TTC549 (cell line): ENCODE results near the gene MINPP1.

ENCODE experiments used
- FAIRE-seq: peaks from 2 replicates; lab custom pipeline; 2012; peaks lifted over from hg19 to GRCh38; lab: Jason Lieb, UNC

The MINPP1 gene

GRCh38 chr10:87519582-87519981 lies 14.9 kb downstream of the MINPP1 start:
- no peak for FAIRE-seq

- no peak for FAIRE-seq
Observed at GRCh38 chr10:87523731-87524130, 19.0 kb downstream of the MINPP1 start.

- FAIRE-seq: no peak
Observed at GRCh38 chr10:87524296-87524695, 19.6 kb downstream of the MINPP1 start.

- FAIRE-seq: no peak
Observed at GRCh38 chr10:87531908-87532622, 27.4 kb downstream of the MINPP1 start.

- no peak for FAIRE-seq
Observed at GRCh38 chr10:87532696-87533095, 28.0 kb downstream of the MINPP1 start.

- FAIRE-seq: no peak
Observed at GRCh38 chr10:87534173-87534858, 29.6 kb downstream of the MINPP1 start.

- FAIRE-seq: no peak
Observed at GRCh38 chr10:87538092-87539015, 33.7 kb downstream of the MINPP1 start.

GRCh38 chr10:87541114-87541513 lies 36.4 kb downstream of the MINPP1 start:
- no peak for FAIRE-seq

- no peak for FAIRE-seq
Observed at GRCh38 chr10:87544721-87545120, 40.0 kb downstream of the MINPP1 start.

GRCh38 chr10:87545783-87546182 lies 41.1 kb downstream of the MINPP1 start:
- FAIRE-seq: no peak

GRCh38 chr10:87546210-87546609 lies 41.5 kb downstream of the MINPP1 start:
- FAIRE-seq: no peak

GRCh38 chr10:87546971-87547413 lies 42.3 kb downstream of the MINPP1 start:
- no peak for FAIRE-seq

- FAIRE-seq: no peak
Observed at GRCh38 chr10:87547734-87548311, 43.1 kb downstream of the MINPP1 start.

- FAIRE-seq: no peak
Observed at GRCh38 chr10:87550741-87551140, 46.0 kb downstream of the MINPP1 start.

GRCh38 chr10:87551326-87551725 lies 46.6 kb downstream of the MINPP1 start:
- no peak for FAIRE-seq

- FAIRE-seq: no peak
Observed at GRCh38 chr10:87552248-87552929, 47.7 kb downstream of the MINPP1 start.

GRCh38 chr10:87557409-87557808 lies 52.7 kb downstream of the MINPP1 start:
- no peak for FAIRE-seq

- no peak for FAIRE-seq
Observed at GRCh38 chr10:87558333-87558732, 53.6 kb downstream of the MINPP1 start.

GRCh38 chr10:87559392-87559791 lies 54.7 kb downstream of the MINPP1 start:
- no peak for FAIRE-seq

GRCh38 chr10:87560495-87561129 lies 55.9 kb downstream of the MINPP1 start:
- no peak for FAIRE-seq

- FAIRE-seq: no peak
Observed at GRCh38 chr10:87562750-87563149, 58.1 kb downstream of the MINPP1 start.
